ENCODE data around the gene MCOLN3.
"Not testable (repeated sequence)": the region's sequence is repeated elsewhere in the genome, so short reads cannot be mapped to it uniquely, and the experiment has no call there.

The MCOLN3 gene

GRCh38 chr1:85049735-85050166, 1.5 kb upstream of the MCOLN3 start:
- DNase-seq (ENCODE audit: low spot score), result no peak

DNA sequence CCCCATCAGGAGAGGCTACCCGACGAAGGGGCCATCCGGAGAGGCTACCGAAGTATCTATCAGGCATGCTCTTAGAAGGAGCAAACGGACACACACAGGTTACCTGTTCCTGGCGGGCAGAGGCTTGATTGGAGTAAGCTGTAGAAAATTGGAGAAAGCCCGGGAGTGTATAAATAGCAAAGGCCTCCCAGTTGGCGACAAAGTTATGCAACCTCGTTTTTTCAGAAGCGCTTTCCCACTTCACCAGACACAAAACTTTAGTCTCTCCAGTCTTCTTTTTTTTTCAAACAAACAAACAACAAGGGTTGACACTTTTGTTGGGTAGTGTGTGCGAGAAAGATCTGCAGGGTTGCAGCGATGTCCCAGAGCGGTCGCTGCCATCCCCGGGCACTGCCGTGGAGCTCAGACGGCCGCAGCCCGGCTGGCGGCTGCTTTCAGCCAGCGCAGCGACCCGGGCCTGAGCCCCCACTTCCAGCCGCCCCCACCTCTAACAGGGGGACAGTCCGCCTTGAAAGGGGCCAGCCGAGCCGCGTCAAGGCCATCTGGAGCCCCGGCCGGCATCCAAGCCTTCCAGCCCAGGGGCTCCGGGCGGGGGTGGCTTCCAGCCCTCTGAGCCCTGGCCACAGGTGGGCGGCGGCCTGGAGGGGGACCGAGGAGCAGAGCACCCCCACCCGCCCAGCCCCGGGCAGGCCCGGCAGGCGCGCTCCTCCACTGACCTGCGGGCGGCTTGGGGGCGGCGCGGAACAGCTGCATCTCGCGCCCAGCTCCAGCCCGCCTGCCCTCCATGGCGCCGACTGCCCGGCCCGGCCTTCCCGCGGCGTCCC, 616 bp downstream of the MCOLN3 start:
- no peak for DNase-seq (ENCODE audit: low spot score)

DNA sequence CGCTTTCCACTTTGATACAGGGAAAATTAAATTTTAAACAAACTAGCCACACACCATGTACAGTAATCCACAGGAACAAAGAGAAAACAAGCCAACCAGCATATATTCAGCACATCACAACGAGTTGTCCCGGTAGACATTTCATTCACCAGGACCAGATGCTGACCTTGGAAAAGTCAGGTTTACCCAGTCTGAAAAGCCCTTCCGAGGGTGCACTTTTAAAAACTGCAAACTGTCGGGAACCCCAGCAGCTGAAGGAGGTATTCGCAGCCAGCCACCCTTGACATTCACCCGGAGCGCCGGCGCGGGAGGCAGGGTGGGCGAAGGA, 1.2 kb downstream of the MCOLN3 start:
- DNase-seq (ENCODE audit: low spot score), result no peak

GRCh38 chr1:85042413-85042812, 5.9 kb downstream of the MCOLN3 start:
- DNase-seq (ENCODE audit: low spot score), result no peak

- no peak for DNase-seq (ENCODE audit: low spot score)
These were observed 6.5 kb downstream of the MCOLN3 start for GRCh38 chr1:85041793-85042192.

- no peak for DNase-seq (ENCODE audit: low spot score)
These were observed 15.1 kb downstream of the MCOLN3 start for GRCh38 chr1:85033221-85033620.

DNA sequence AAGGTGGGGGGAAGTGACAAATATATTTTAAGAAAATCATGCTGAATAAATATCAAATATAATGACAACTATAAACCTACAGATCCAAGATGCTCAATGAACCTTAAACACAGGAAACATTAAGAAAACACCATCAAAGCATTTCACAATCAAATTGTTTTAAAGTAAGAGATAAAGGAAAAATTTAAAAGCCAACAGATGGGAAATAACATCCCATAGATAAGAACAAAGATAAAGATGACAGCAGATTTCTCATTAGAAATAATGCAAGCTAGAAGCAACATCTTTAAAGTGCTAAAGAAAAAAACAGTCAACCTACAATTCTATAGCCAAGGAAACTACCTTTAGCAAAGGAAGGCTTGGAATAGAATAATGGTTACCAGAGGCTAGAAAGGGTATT, 17.8 kb downstream of the MCOLN3 start:
- no peak for DNase-seq (ENCODE audit: low spot score)

DNA sequence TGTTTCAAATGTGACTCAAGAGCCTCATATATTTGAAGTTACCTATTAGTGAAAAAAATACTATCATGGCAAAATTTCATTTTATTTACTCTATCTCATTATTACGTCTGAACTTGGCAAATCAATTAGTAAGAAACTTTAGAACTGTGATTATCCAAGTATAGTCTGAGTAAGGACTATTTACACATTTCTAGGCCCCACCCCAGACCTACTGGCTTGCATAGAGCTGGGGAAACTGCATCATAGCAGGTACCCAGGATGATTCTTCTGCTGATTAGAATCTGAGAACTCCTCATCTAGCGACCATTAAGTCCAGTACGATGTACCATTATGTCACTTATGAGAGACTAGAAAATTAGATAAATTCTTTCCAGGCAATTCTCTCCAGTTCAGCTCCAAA, 20.1 kb downstream of the MCOLN3 start:
- no peak for DNase-seq (ENCODE audit: low spot score)

GRCh38 chr1:85027242-85027983, 20.9 kb downstream of the MCOLN3 start:
- DNase-seq (ENCODE audit: low spot score), result peak; percentile 31

DNA sequence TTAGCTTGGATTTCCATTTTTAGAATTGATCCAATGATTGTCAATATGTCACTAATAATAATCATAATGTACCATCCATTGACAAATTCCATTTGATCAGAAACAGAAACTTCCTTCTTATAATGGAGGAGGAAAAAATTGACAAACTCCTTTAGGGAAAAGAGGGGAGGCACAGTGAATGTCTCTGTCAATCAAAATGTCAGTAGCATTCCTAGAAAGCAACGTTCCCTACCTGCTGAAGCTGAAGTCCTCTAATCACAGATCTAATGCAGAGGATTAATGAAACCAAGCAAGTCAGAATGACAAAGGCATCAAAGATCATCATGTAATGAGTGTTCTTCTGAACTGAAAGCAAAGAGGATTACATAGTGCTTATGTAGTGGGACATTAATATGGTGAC, 22.4 kb downstream of the MCOLN3 start:
- no peak for DNase-seq (ENCODE audit: low spot score)

- DNase-seq (ENCODE audit: low spot score), result no peak
These were observed 23.6 kb downstream of the MCOLN3 start for GRCh38 chr1:85024736-85025135.

DNA sequence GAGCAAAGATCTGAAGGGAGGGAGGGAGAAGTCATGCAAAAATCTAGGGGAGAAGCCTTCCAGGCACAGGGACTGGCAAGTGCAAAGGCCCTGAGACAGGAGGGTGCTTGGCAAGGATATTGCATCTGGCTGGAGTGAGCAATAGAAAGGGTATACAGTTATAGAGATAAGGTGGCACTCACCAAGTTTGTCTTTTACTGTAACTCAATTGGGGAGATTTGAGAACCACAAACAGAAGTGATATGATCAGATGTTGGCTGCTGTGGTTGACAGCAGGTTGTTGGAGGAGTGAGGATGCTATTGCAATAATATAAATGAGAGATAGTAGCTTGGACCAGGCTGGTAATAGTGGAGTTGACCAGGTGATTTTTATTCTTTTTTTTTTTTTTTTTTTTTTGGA, 25.6 kb downstream of the MCOLN3 start:
- no peak for DNase-seq (ENCODE audit: low spot score)

GRCh38 chr1:85019994-85020393, 28.3 kb downstream of the MCOLN3 start:
- DNase-seq (ENCODE audit: low spot score), result no peak

DNA sequence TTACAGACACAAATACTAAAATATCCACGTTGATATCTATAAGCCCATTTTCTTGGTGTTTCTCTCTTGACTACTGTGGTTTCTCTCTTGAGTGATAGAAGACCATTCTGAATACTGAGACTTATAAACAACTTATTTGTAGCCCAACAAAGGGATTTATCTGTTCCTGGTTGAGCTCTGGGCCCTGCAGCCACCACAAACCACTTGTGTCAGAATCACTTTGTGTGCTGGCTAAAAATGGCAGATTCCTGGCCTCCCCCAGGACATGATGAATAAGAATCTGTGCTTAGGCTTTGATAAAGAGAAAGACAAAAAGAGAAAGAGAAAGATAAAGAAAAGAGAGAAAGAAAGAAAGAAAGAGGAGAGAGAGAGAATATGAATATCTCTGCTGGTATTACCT, 32.5 kb downstream of the MCOLN3 start:
- no peak for DNase-seq (ENCODE audit: low spot score)

- DNase-seq (ENCODE audit: low spot score), result not testable (repeated sequence)
These were observed 42.7 kb downstream of the MCOLN3 start for GRCh38 chr1:85005641-85006040.

DNA sequence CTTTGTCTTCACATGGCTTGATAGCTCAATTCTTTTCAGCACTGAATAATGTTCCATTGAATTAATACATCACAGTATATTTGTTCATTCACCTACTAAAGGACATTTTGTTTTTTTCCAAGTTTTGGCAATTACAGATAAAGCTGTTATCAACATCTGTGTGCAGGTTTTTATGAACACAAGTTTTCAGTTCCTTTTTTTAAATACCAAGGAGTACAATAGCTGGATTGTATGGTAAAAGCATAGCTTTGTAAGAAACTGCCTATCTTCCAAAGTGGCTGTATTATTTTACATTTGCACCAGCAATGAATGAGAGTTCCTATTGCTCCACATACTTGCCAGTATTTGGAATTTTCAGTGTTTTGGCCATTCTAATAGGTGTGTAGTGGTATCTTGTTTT, 46.6 kb downstream of the MCOLN3 start:
- no peak for DNase-seq (ENCODE audit: low spot score)

GRCh38 chr1:84998642-84999280, 49.5 kb downstream of the MCOLN3 start:
- DNase-seq (ENCODE audit: low spot score), result peak; percentile 62

GRCh38 chr1:84997667-84998600, 50.4 kb downstream of the MCOLN3 start:
- no peak for DNase-seq (ENCODE audit: low spot score)

- DNase-seq (ENCODE audit: low spot score), result peak; percentile 43
These were observed 51.2 kb downstream of the MCOLN3 start, which contains the start of gene MCOLN2 for GRCh38 chr1:84996846-84997666. Gene MCOLN2 (minus strand): TSS chr1:84997113. CDS start chr1:84996872, 241 bp downstream.

- no peak for DNase-seq (ENCODE audit: low spot score)
These were observed 52.6 kb downstream of the MCOLN3 start for GRCh38 chr1:84995484-84996334.
